Peyer's patch (tissue), 4 donors: Measurements from ENCODE around the gene SBF2. TPM values are rescaled to one million over a fixed set of nuclear protein-coding genes. Genes with fewer than 3 reads are reported as not detected.

Source experiments
- DNase-seq, 3 donors: peaks; one replicate each; pipeline ENCODE4 v3.0.0-alpha.2; 2017 to 2019
- H3K27ac ChIP-seq, 4 donors: fragments of 200-600 bp; sonication (generic); one replicate each; pipeline ENCODE4 v1.5.1; 2016 to 2019
- H3K27me3 ChIP-seq, 2 donors: fragments of 200-600 bp; sonication (generic); one replicate each; pipeline ENCODE4 v1.5.1; 2019
- H3K36me3 ChIP-seq, 3 donors: fragments of 200-600 bp; sonication (generic); one replicate each; pipeline ENCODE4 v1.5.1; 2016 to 2019
- H3K4me1 ChIP-seq, 4 donors: fragments of 200-600 bp; sonication (generic); one replicate each; pipeline ENCODE4 v1.5.1; 2016 to 2019
- H3K4me3 ChIP-seq, 4 donors: fragments of 200-600 bp; sonication (generic); 1 replicate in 3 of 4; 2 replicates in 1 of 4; pipeline ENCODE4 v1.5.1; 2016 to 2019; ENCODE audit warnings: mild to moderate bottlenecking in 1 of 4
- H3K9me3 ChIP-seq, 4 donors: fragments of 200-600 bp; sonication (generic); one replicate each; pipeline ENCODE4 v1.5.1; 2016 to 2019; ENCODE audit warnings: mild to moderate bottlenecking in 1 of 4
- POLR2A ChIP-seq, 2 donors: fragments of 450-650 bp; IDR thresholded peaks; one replicate each; pipeline ENCODE4 v1.5.1; 2017; ENCODE audit warnings: antibody characterized with exemption in 2 of 2, mild to moderate bottlenecking in 2 of 2, moderate library complexity in 2 of 2
- total RNA-seq, 4 donors: library from RNA; depleted of rRNA; stranded (reverse); fragments of >200 nt; gene quantifications; one replicate each; pipeline ENCODE4 v1.1.0, GENCODE V29; 2016
- TF ChIP-seq, protein P1 (sequence below), 6 experiments: fragments of 450-650 bp in 4 of 6; fragments of 200-600 bp in 2 of 6; sonication (generic) in 1 of 6; IDR thresholded peaks; one replicate each; pipeline ENCODE4 v1.5.1; 2017 to 2019; ENCODE audit warnings: antibody characterized with exemption in 6 of 6, mild to moderate bottlenecking in 3 of 6, moderate library complexity in 1 of 6

Gene SBF2
- total RNA-seq, 4 donors from 2014 or later: 52.7 to 70.1 (median 56.7) TPM

GRCh38 chr11:10301656-10302358 is 7.8 kb upstream of the SBF2 start:
- TF ChIP-seq POLR2A (IDR thresholded peaks at IDR 0.05): no peak
- TF ChIP-seq, protein P1, sequence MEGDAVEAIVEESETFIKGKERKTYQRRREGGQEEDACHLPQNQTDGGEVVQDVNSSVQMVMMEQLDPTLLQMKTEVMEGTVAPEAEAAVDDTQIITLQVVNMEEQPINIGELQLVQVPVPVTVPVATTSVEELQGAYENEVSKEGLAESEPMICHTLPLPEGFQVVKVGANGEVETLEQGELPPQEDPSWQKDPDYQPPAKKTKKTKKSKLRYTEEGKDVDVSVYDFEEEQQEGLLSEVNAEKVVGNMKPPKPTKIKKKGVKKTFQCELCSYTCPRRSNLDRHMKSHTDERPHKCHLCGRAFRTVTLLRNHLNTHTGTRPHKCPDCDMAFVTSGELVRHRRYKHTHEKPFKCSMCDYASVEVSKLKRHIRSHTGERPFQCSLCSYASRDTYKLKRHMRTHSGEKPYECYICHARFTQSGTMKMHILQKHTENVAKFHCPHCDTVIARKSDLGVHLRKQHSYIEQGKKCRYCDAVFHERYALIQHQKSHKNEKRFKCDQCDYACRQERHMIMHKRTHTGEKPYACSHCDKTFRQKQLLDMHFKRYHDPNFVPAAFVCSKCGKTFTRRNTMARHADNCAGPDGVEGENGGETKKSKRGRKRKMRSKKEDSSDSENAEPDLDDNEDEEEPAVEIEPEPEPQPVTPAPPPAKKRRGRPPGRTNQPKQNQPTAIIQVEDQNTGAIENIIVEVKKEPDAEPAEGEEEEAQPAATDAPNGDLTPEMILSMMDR (IDR thresholded peaks at IDR 0.05): no peak
- DNase-seq: no peak
- Histone ChIP-seq H3K36me3 (no peaks in the 10 kb centered on the region), H3K27me3 (no peaks in the 10 kb centered on the region), H3K4me3 (peak overlapping the region in 2 of 4 donors; percentile 66 to 69), H3K27ac (peak overlapping the region; percentile 75 to 94 (median 85)), H3K9me3 (no peaks in the 10 kb centered on the region), H3K4me1 (peaks cover 0 to 32% (median 17%) of the 10 kb centered on the region in 4 donors)

DNA sequence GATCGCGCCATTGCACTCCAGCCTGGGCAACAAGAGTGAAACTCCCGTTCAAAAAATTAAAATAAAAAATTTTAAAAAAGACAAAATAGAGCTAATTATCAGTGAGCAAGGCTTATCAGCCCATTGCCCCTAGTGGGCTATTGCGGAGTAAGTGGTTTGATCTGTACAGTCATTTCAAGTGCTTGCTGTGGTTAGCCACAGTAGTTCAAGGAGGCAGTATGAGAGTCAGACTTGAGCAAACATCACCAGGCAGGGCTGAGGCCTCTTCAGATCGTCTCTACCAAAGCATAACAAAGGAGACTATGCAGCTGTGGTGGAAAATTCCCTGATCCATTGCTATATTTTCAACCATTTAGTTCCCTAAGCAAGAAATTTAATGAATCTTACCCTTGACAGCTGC is 4.3 kb upstream of the SBF2 start:
- Histone ChIP-seq H3K27ac (no peak overlapping the region), H3K4me3 (no peak overlapping the region), H3K4me1 (peaks cover 0 to 13% (median 7%) of the 10 kb centered on the region in 4 donors), H3K27me3 (no peaks in the 10 kb centered on the region), H3K9me3 (no peaks in the 10 kb centered on the region), H3K36me3 (no peaks in the 10 kb centered on the region)
- DNase-seq: peak in 2 of 3 donors; percentile 39 to 57
- TF ChIP-seq POLR2A (IDR thresholded peaks at IDR 0.05): no peak
- TF ChIP-seq, protein P1 (IDR thresholded peaks at IDR 0.05): peak in 1 of 6 experiments; percentile 12

DNA sequence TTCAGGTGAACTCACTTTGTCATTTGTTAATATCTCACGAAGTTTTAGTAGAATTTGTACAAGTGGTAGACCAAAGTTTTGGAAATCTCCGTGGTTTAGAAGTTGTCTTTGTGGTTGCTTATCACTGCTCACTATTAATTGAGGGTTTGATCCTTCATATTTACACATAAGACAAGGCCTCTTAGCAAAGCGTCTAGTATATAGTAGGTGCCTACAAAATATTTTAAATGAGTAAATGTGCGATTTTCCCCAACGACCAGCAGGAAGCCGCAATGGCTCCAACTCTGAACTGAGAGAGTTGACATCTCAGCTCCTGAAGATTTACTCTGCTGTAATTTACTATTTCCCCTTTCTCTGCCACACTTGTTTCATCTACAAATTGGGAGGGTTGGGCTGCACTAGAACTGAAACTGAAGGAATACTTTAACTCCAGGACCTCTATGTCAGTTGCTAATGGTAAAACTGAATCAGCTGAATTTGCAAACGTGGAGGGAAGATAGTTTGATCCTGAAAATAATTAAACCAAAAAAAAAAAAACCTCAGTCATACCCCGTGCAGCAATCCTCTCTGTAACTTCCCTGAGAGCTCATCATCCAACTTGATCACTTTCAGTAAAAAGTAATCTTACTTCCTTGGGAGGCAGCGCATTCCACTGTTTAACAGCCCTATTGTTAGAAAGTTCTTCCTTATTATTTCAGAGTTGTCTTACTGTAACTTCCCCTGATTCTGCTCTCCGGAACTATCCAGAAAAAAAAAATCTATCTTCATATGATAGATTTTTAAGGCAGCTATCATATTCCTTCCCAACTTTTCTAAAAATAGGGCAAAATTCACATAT is 1.3 kb upstream of the SBF2 start:
- no peak for TF ChIP-seq POLR2A (IDR thresholded peaks at IDR 0.05)
- TF ChIP-seq, protein P1 (IDR thresholded peaks at IDR 0.05): no peak
- Histone ChIP-seq H3K4me1 (peaks cover 0 to 26% (median 6%) of the 10 kb centered on the region in 4 donors), H3K4me3 (peak overlapping the region in 2 of 4 donors; percentile 99), H3K36me3 (no peaks in the 10 kb centered on the region), H3K27me3 (no peaks in the 10 kb centered on the region), H3K27ac (peak overlapping the region; percentile 87 to 99 (median 94)), H3K9me3 (no peaks in the 10 kb centered on the region)
- DNase-seq: no peak

- Histone ChIP-seq H3K4me1 (peaks cover 0 to 28% (median 6%) of the 10 kb centered on the region in 4 donors), H3K27ac (peak overlapping the region; percentile 87 to 99 (median 94)), H3K36me3 (no peaks in the 10 kb centered on the region), H3K9me3 (no peaks in the 10 kb centered on the region), H3K27me3 (no peaks in the 10 kb centered on the region), H3K4me3 (peak overlapping the region; percentile 84 to 99 (median 99))
- peak in 2 of 3 donors; percentile 56 to 57 for DNase-seq
- TF ChIP-seq POLR2A (IDR thresholded peaks at IDR 0.05): no peak
- TF ChIP-seq, protein P1 (IDR thresholded peaks at IDR 0.05): no peak
Measured at GRCh38 chr11:10294290-10294953, 403 bp upstream of the SBF2 start.
